ENCODE data around the gene FBXL17. TPM values are rescaled to one million over a fixed set of nuclear protein-coding genes. Genes with fewer than 3 reads are reported as not detected.

FBXL17 gene
- total RNA-seq, 5 donors from 2014 or later (not counting 1 experiment from before 2014, with no cell fraction given) = 20.4 to 30.1 (median 22.1) TPM

DNA sequence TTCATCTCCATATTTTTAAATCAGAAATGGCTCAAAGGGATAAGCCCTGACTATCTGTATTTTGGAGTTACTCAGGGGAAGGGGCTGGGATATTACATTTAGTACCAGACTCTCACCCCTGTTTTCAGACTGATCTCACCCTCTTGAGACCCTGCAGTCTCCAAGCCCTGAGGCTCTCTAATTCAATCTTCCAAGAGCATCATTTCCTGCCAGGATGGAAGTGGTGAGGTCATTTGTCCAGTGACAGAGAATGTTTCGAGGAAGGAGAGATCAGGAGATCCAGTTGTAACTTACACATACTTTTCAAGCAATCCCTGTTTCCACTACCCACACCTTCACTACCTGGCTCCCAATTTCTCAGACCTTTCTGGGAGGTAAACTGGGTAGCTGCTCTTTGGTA is 415.7 kb downstream of the FBXL17 start:
- no peaks in the 10 kb centered on the region for H3K4me1 ChIP-seq (ENCODE audit: control insufficient read depth in 1 of 2, extremely low read depth in 1 of 2, insufficient read depth in 2 of 2, low read length in 2 of 2)
- no peaks in the 10 kb centered on the region for H3K36me3 ChIP-seq (ENCODE audit: control insufficient read depth in 2 of 2, extremely low read depth in 1 of 2, insufficient read depth in 1 of 2, low read length in 1 of 2)
- Mint-ChIP-seq H3K27me3 (no peaks in the 10 kb centered on the region), H3K4me3 (no peak overlapping the region), H3K27ac (no peak overlapping the region), H3K9me3 (no peaks in the 10 kb centered on the region), H3K36me3 (peaks cover 12% of the 10 kb centered on the region), H3K4me1 (peaks cover 0 to 2% (median 0%) of the 10 kb centered on the region in 3 donors)
- no peaks in the 10 kb centered on the region for H3K9me3 ChIP-seq
- ChIA-PET CTCF (no interaction called here), POLR2A (no interaction called here)
- ATAC-seq (replicated peaks in 1 of 4) (no peak), DNase-seq (no peak)
- no peak overlapping the region for H3K4me3 ChIP-seq (ENCODE audit: control insufficient read depth in 1 of 2, extremely low read depth in 1 of 2, low read length in 1 of 2)
- no peaks in the 10 kb centered on the region for H3K27me3 ChIP-seq (replicated peaks in 1 of 2; ENCODE audit: control insufficient read depth in 2 of 2, extremely low read depth in 1 of 2, insufficient read depth in 2 of 2, low read length in 1 of 2)
- WGBS (ENCODE audit: insufficient coverage) = no CpG with 5 or more reads among the region's 1 CpG
- no peak overlapping the region for H3K27ac ChIP-seq (ENCODE audit: low read length)

GRCh38 chr5:107964722-107965121 is 417.2 kb downstream of the FBXL17 start:
- POLR2A ChIA-PET = no interaction called here
- no peak overlapping the region for H3K4me3 ChIP-seq (ENCODE audit: control insufficient read depth in 1 of 2, extremely low read depth in 1 of 2, low read length in 1 of 2)
- Mint-ChIP-seq H3K4me1 (peaks cover 0 to 11% (median 7%) of the 10 kb centered on the region in 3 donors), H3K9me3 (no peaks in the 10 kb centered on the region), H3K4me3 (no peak overlapping the region), H3K36me3 (peaks cover 10% of the 10 kb centered on the region), H3K27me3 (no peaks in the 10 kb centered on the region), H3K27ac (no peak overlapping the region)
- DNase-seq = no peak
- no peaks in the 10 kb centered on the region for H3K36me3 ChIP-seq (ENCODE audit: control insufficient read depth in 2 of 2, extremely low read depth in 1 of 2, insufficient read depth in 1 of 2, low read length in 1 of 2)
- H3K27me3 ChIP-seq (replicated peaks in 1 of 2; ENCODE audit: control insufficient read depth in 2 of 2, extremely low read depth in 1 of 2, insufficient read depth in 2 of 2, low read length in 1 of 2) = no peaks in the 10 kb centered on the region
- no CpG with 5 or more reads among the region's 1 CpG for WGBS (ENCODE audit: insufficient coverage)
- no peak overlapping the region for H3K27ac ChIP-seq (ENCODE audit: low read length)
- no peak for ATAC-seq (replicated peaks in 1 of 4)
- H3K9me3 ChIP-seq = no peaks in the 10 kb centered on the region
- H3K4me1 ChIP-seq (ENCODE audit: control insufficient read depth in 1 of 2, extremely low read depth in 1 of 2, insufficient read depth in 2 of 2, low read length in 2 of 2) = no peaks in the 10 kb centered on the region
- CTCF ChIA-PET = no interaction called here

- Histone ChIP-seq H3K9me3 (no peaks in the 10 kb centered on the region), H3K36me3 (ENCODE audit: control insufficient read depth in 2 of 2, extremely low read depth in 1 of 2, insufficient read depth in 1 of 2, low read length in 1 of 2) (no peaks in the 10 kb centered on the region), H3K4me1 (ENCODE audit: control insufficient read depth in 1 of 2, extremely low read depth in 1 of 2, insufficient read depth in 2 of 2, low read length in 2 of 2) (peaks cover 0 to 10% of the 10 kb centered on the region in 2 experiments), H3K4me3 (ENCODE audit: control insufficient read depth in 1 of 2, extremely low read depth in 1 of 2, low read length in 1 of 2) (no peak overlapping the region), H3K27me3 (replicated peaks in 1 of 2; ENCODE audit: control insufficient read depth in 2 of 2, extremely low read depth in 1 of 2, insufficient read depth in 2 of 2, low read length in 1 of 2) (no peaks in the 10 kb centered on the region), H3K27ac (ENCODE audit: low read length) (no peak overlapping the region)
- DNase-seq (no peak), ATAC-seq (replicated peaks in 1 of 4) (no peak)
- Mint-ChIP-seq H3K4me1 (peaks cover 7 to 27% (median 23%) of the 10 kb centered on the region in 3 donors), H3K27me3 (no peaks in the 10 kb centered on the region), H3K9me3 (no peaks in the 10 kb centered on the region), H3K27ac (no peak overlapping the region), H3K4me3 (no peak overlapping the region), H3K36me3 (peaks cover 7% of the 10 kb centered on the region)
- no CpG with 5 or more reads among the region's 4 CpGs for WGBS (ENCODE audit: insufficient coverage)
- ChIA-PET POLR2A (interaction anchor here in 1 of 2 donors (0.7 kb wide), 1 partner anchor 20 kb away, joined by 4 read pairs; no protein-coding TSS in a partner anchor), CTCF (no interaction called here)
These were observed 422.2 kb downstream of the FBXL17 start for GRCh38 chr5:107959573-107960279.

- Mint-ChIP-seq H3K9me3 (no peaks in the 10 kb centered on the region), H3K27me3 (no peaks in the 10 kb centered on the region), H3K27ac (no peak overlapping the region), H3K4me3 (no peak overlapping the region), H3K36me3 (peaks cover 7% of the 10 kb centered on the region), H3K4me1 (peaks cover 7 to 27% (median 23%) of the 10 kb centered on the region in 3 donors)
- ChIA-PET POLR2A (no interaction called here), CTCF (no interaction called here)
- ATAC-seq (replicated peaks in 1 of 4) (no peak), DNase-seq (peak in 1 of 35 experiments; percentile 3)
- H3K4me1 ChIP-seq (ENCODE audit: control insufficient read depth in 1 of 2, extremely low read depth in 1 of 2, insufficient read depth in 2 of 2, low read length in 2 of 2) = peaks cover 0 to 10% of the 10 kb centered on the region in 2 experiments
- H3K9me3 ChIP-seq = no peaks in the 10 kb centered on the region
- no peak overlapping the region for H3K27ac ChIP-seq (ENCODE audit: low read length)
- H3K36me3 ChIP-seq (ENCODE audit: control insufficient read depth in 2 of 2, extremely low read depth in 1 of 2, insufficient read depth in 1 of 2, low read length in 1 of 2) = no peaks in the 10 kb centered on the region
- no peak overlapping the region for H3K4me3 ChIP-seq (ENCODE audit: control insufficient read depth in 1 of 2, extremely low read depth in 1 of 2, low read length in 1 of 2)
- H3K27me3 ChIP-seq (replicated peaks in 1 of 2; ENCODE audit: control insufficient read depth in 2 of 2, extremely low read depth in 1 of 2, insufficient read depth in 2 of 2, low read length in 1 of 2) = no peaks in the 10 kb centered on the region
- WGBS (ENCODE audit: insufficient coverage) = 50% methylated on average over 1 of the region's 3 CpGs
These were observed 423.0 kb downstream of the FBXL17 start for GRCh38 chr5:107958861-107959260.

- H3K27me3 ChIP-seq (replicated peaks in 1 of 2; ENCODE audit: control insufficient read depth in 2 of 2, extremely low read depth in 1 of 2, insufficient read depth in 2 of 2, low read length in 1 of 2) = no peaks in the 10 kb centered on the region
- ChIA-PET CTCF (no interaction called here), POLR2A (no interaction called here)
- no peaks in the 10 kb centered on the region for H3K36me3 ChIP-seq (ENCODE audit: control insufficient read depth in 2 of 2, extremely low read depth in 1 of 2, insufficient read depth in 1 of 2, low read length in 1 of 2)
- no peak overlapping the region for H3K4me3 ChIP-seq (ENCODE audit: control insufficient read depth in 1 of 2, extremely low read depth in 1 of 2, low read length in 1 of 2)
- H3K27me3 Mint-ChIP-seq = no peaks in the 10 kb centered on the region
- ATAC-seq (replicated peaks in 1 of 4) (no peak), DNase-seq (no peak)
- H3K4me1 Mint-ChIP-seq = peaks cover 7 to 30% (median 23%) of the 10 kb centered on the region in 3 donors
- peaks cover 10% of the 10 kb centered on the region for H3K36me3 Mint-ChIP-seq
- WGBS (ENCODE audit: insufficient coverage) = no CpG with 5 or more reads among the region's 3 CpGs
- no peak overlapping the region for H3K27ac ChIP-seq (ENCODE audit: low read length)
- no peak overlapping the region for H3K4me3 Mint-ChIP-seq
- H3K9me3 Mint-ChIP-seq = no peaks in the 10 kb centered on the region
- no peaks in the 10 kb centered on the region for H3K9me3 ChIP-seq
- no peak overlapping the region for H3K27ac Mint-ChIP-seq
- peaks cover 0 to 10% of the 10 kb centered on the region in 2 experiments for H3K4me1 ChIP-seq (ENCODE audit: control insufficient read depth in 1 of 2, extremely low read depth in 1 of 2, insufficient read depth in 2 of 2, low read length in 2 of 2)
These were observed 423.5 kb downstream of the FBXL17 start for GRCh38 chr5:107958432-107958831.

- ChIA-PET CTCF (no interaction called here), POLR2A (no interaction called here)
- ATAC-seq (replicated peaks in 1 of 4) (no peak), DNase-seq (no peak)
- Histone ChIP-seq H3K36me3 (ENCODE audit: control insufficient read depth in 2 of 2, extremely low read depth in 1 of 2, insufficient read depth in 1 of 2, low read length in 1 of 2) (no peaks in the 10 kb centered on the region), H3K27ac (ENCODE audit: low read length) (no peak overlapping the region), H3K4me3 (ENCODE audit: control insufficient read depth in 1 of 2, extremely low read depth in 1 of 2, low read length in 1 of 2) (no peak overlapping the region), H3K4me1 (ENCODE audit: control insufficient read depth in 1 of 2, extremely low read depth in 1 of 2, insufficient read depth in 2 of 2, low read length in 2 of 2) (peaks cover 0 to 10% of the 10 kb centered on the region in 2 experiments), H3K9me3 (no peaks in the 10 kb centered on the region), H3K27me3 (replicated peaks in 1 of 2; ENCODE audit: control insufficient read depth in 2 of 2, extremely low read depth in 1 of 2, insufficient read depth in 2 of 2, low read length in 1 of 2) (no peaks in the 10 kb centered on the region)
- WGBS (ENCODE audit: insufficient coverage) = no CpG with 5 or more reads among the region's 3 CpGs
- Mint-ChIP-seq H3K27me3 (no peaks in the 10 kb centered on the region), H3K9me3 (no peaks in the 10 kb centered on the region), H3K36me3 (peaks cover 11% of the 10 kb centered on the region), H3K4me3 (no peak overlapping the region), H3K27ac (no peak overlapping the region), H3K4me1 (peaks cover 8 to 32% (median 27%) of the 10 kb centered on the region in 3 donors)
These were observed 424.8 kb downstream of the FBXL17 start for GRCh38 chr5:107957051-107957450.
